HEK293 (cell line): ENCODE data around the gene NET1.

Experiments
- CTCF ChIA-PET: fragments of 350-600 bp; formaldehyde crosslinking; extraction: SDS; loops from one replicate; lab custom pipeline; 2021; ENCODE audit warnings: antibody characterized with exemption; lab: Yijun Ruan, JAX
- POLR2A ChIA-PET: fragments of 300-600 bp; formaldehyde crosslinking; extraction: SDS; loops from one replicate; lab custom pipeline; 2020; ENCODE audit warnings: antibody characterized with exemption, inconsistent platforms; lab: Yijun Ruan, JAX
- H3K27ac ChIP-seq: fragments of 200-500 bp; sonication (Bioruptor generic); 2 replicates; pipeline ENCODE4 v1.5.1; 2014; ENCODE audit warnings: low read depth, low read length, control low read depth, inconsistent platforms; ENCODE audit errors: extremely low read depth
- H3K36me3 ChIP-seq, 2 experiments: fragments of 200-500 bp in 1 of 2; sonication (Bioruptor generic) in 1 of 2; 1 replicate in 1 of 2; 2 replicates in 1 of 2; pipeline ENCODE4 v1.5.1; 2014 to 2017; ENCODE audit warnings: inconsistent platforms in 2 of 2, low read length in 2 of 2; ENCODE audit not compliant: control insufficient read depth in 2 of 2, insufficient read depth in 1 of 2
- H3K4me1 ChIP-seq: fragments of 200-500 bp; sonication (Bioruptor generic); 2 replicates; pipeline ENCODE4 v1.5.1; 2014; ENCODE audit warnings: mild to moderate bottlenecking, low read length, inconsistent platforms; ENCODE audit not compliant: control insufficient read depth, insufficient read depth
- H3K4me3 ChIP-seq: 2 replicates; pipeline ENCODE4 v1.5.1; 2011; ENCODE audit warnings: low read depth, mild to moderate bottlenecking, control low read depth, low read length, moderate library complexity
- H3K9me3 ChIP-seq: fragments of 200-500 bp; sonication (Bioruptor generic); 2 replicates; pipeline ENCODE4 v1.5.1; 2014; ENCODE audit warnings: low read depth, low read length, inconsistent platforms; ENCODE audit not compliant: control insufficient read depth, insufficient read depth
- GLIS1 ChIP-seq: fragments of 450-650 bp; formaldehyde crosslinking; IDR thresholded peaks from 2 replicates; pipeline ENCODE4 v1.5.1; 2016; ENCODE audit warnings: missing biosample characterization, missing genetic modification characterization
- HIC1 ChIP-seq: fragments of 450-650 bp; formaldehyde crosslinking; IDR thresholded peaks from 2 replicates; pipeline ENCODE4 v1.5.1; 2016; ENCODE audit warnings: missing biosample characterization, missing genetic modification characterization
- PRDM6 ChIP-seq: fragments of 450-650 bp; formaldehyde crosslinking; IDR thresholded peaks from 2 replicates; pipeline ENCODE4 v1.5.1; 2017; ENCODE audit warnings: missing biosample characterization, missing genetic modification characterization
- WT1 ChIP-seq: fragments of 450-650 bp; formaldehyde crosslinking; IDR thresholded peaks from 2 replicates; pipeline ENCODE4 v1.5.1; 2016; ENCODE audit warnings: missing biosample characterization, missing genetic modification characterization
- ZFP37 ChIP-seq: fragments of 450-650 bp; formaldehyde crosslinking; IDR thresholded peaks from 2 replicates; pipeline ENCODE4 v1.5.1; 2016; ENCODE audit warnings: missing biosample characterization, missing genetic modification characterization
- ZIC2 ChIP-seq: fragments of 450-650 bp; formaldehyde crosslinking; IDR thresholded peaks from 2 replicates; pipeline ENCODE4 v1.5.1; 2016; ENCODE audit warnings: missing biosample characterization, missing genetic modification characterization
- ZNF184 ChIP-seq: fragments of 450-650 bp; IDR thresholded peaks from 2 replicates; pipeline ENCODE4 v1.5.1; 2018; ENCODE audit warnings: missing biosample characterization, mild to moderate bottlenecking, missing genetic modification characterization
- ZNF324 ChIP-seq: fragments of 450-650 bp; formaldehyde crosslinking; IDR thresholded peaks from 2 replicates; pipeline ENCODE4 v1.5.1; 2016; ENCODE audit warnings: missing biosample characterization, missing genetic modification characterization
- ZNF350 ChIP-seq: fragments of 450-650 bp; formaldehyde crosslinking; IDR thresholded peaks from 2 replicates; pipeline ENCODE4 v1.5.0; 2017; ENCODE audit warnings: missing biosample characterization, mild to moderate bottlenecking, missing genetic modification characterization
- ZNF416 ChIP-seq: fragments of 450-650 bp; formaldehyde crosslinking; IDR thresholded peaks from 2 replicates; pipeline ENCODE4 v1.5.1; 2016; ENCODE audit warnings: missing biosample characterization, missing genetic modification characterization
- ZNF624 ChIP-seq: fragments of 450-650 bp; formaldehyde crosslinking; IDR thresholded peaks from 2 replicates; pipeline ENCODE4 v1.5.1; 2017; ENCODE audit warnings: missing biosample characterization, missing genetic modification characterization
- ZNF747 ChIP-seq: fragments of 450-650 bp; formaldehyde crosslinking; IDR thresholded peaks from 2 replicates; pipeline ENCODE4 v1.5.1; 2016; ENCODE audit warnings: missing biosample characterization, missing genetic modification characterization
- ZNF837 ChIP-seq: fragments of 450-650 bp; formaldehyde crosslinking; IDR thresholded peaks from 2 replicates; pipeline ENCODE4 v1.5.1; 2016; ENCODE audit warnings: missing biosample characterization, missing genetic modification characterization
- TF ChIP-seq, protein P1 (sequence below): fragments of 450-650 bp; formaldehyde crosslinking; IDR thresholded peaks from 2 replicates; pipeline ENCODE4 v1.5.1; 2016; ENCODE audit warnings: missing biosample characterization, missing genetic modification characterization, low read depth
- TF ChIP-seq, protein P2 (sequence below): fragments of 450-650 bp; formaldehyde crosslinking; IDR thresholded peaks from 2 replicates; pipeline ENCODE4 v1.5.1; 2016; ENCODE audit warnings: missing biosample characterization, missing genetic modification characterization

The NET1 gene

GRCh38 chr10:5442990-5443370 is 30.6 kb downstream of the NET1 start:
- TF ChIP-seq ZNF624 (tag by site-specific recombination) (no peak), GLIS1 (no peak), ZFP37 (tag by site-specific recombination) (no peak), ZIC2 (tag by site-specific recombination) (no peak), ZNF416 (tag by site-specific recombination) (no peak), ZNF184 (tag by site-specific recombination) (no peak)
- TF ChIP-seq, protein P1, sequence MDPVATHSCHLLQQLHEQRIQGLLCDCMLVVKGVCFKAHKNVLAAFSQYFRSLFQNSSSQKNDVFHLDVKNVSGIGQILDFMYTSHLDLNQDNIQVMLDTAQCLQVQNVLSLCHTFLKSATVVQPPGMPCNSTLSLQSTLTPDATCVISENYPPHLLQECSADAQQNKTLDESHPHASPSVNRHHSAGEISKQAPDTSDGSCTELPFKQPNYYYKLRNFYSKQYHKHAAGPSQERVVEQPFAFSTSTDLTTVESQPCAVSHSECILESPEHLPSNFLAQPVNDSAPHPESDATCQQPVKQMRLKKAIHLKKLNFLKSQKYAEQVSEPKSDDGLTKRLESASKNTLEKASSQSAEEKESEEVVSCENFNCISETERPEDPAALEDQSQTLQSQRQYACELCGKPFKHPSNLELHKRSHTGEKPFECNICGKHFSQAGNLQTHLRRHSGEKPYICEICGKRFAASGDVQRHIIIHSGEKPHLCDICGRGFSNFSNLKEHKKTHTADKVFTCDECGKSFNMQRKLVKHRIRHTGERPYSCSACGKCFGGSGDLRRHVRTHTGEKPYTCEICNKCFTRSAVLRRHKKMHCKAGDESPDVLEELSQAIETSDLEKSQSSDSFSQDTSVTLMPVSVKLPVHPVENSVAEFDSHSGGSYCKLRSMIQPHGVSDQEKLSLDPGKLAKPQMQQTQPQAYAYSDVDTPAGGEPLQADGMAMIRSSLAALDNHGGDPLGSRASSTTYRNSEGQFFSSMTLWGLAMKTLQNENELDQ, result no peak
- H3K36me3 ChIP-seq, result peaks cover 0 to 20% of the 10 kb centered on the region in 2 experiments; a peak in 2 of 3 replicates
- H3K27ac ChIP-seq, result no peak overlapping the region
- ChIA-PET POLR2A (no interaction called here), CTCF (interaction anchor here (0.7 to 12.8 kb wide), 11 partner anchors 9 to 634 kb away, joined by 3 to 207 read pairs (median 6); no protein-coding TSS in a partner anchor)
- no peak overlapping the region for H3K4me3 ChIP-seq
- peaks cover 16% of the 10 kb centered on the region; the same call in 1 of the 2 replicates for H3K4me1 ChIP-seq
- no peaks in the 10 kb centered on the region for H3K9me3 ChIP-seq

DNA sequence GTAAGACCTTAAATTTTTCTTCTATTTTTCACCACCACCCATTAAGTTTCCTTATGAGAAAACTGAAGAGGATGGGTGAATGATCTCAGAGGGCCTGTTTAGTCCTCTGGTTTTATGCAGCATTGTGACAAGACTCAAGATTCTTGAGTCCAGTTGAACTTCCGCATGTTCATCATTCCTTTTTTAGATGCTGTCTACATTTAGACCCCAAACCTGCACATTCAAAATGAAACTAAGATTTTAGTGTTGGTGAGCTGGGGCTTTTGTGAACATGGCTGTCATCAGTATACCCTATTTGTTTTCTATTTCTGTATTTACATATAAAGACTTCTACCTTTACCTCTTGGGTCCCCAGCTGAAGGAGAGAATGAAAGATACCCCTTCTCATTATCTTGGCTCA is 31.1 kb downstream of the NET1 start:
- peaks cover 18% of the 10 kb centered on the region; the same call in 1 of the 2 replicates for H3K4me1 ChIP-seq
- H3K4me3 ChIP-seq, result no peak overlapping the region
- POLR2A ChIA-PET, result interaction anchor here (0.5 kb wide), 1 partner anchor 193 kb away, joined by 4 read pairs; no protein-coding TSS in a partner anchor
- CTCF ChIA-PET, result interaction anchor here (0.6 to 12.8 kb wide), 10 partner anchors 10 to 635 kb away, joined by 3 to 207 read pairs (median 6); no protein-coding TSS in a partner anchor
- H3K9me3 ChIP-seq, result no peaks in the 10 kb centered on the region
- peaks cover 0 to 20% of the 10 kb centered on the region in 2 experiments; a peak in 1 of 3 replicates for H3K36me3 ChIP-seq
- no peak overlapping the region for H3K27ac ChIP-seq
- no peak for TF ChIP-seq ZNF350

- Histone ChIP-seq H3K4me3 (no peak overlapping the region), H3K4me1 (peaks cover 18% of the 10 kb centered on the region; the same call in 1 of the 2 replicates), H3K27ac (no peak overlapping the region), H3K9me3 (no peaks in the 10 kb centered on the region), H3K36me3 (peaks cover 0 to 10% of the 10 kb centered on the region in 2 experiments; a peak in 1 of 3 replicates)
- ChIA-PET POLR2A (no interaction called here), CTCF (interaction anchor here (0.7 to 12.8 kb wide), 7 partner anchors 10 to 630 kb away, joined by 3 to 207 read pairs (median 7); no protein-coding TSS in a partner anchor)
- 0 out of 2 replicates have a peak, but pooled peaks have one; percentile 10 for TF ChIP-seq PRDM6 (tag by site-specific recombination)
- TF ChIP-seq WT1 (tag by site-specific recombination), result peak; percentile 60
- TF ChIP-seq ZNF747 (tag by site-specific recombination), result no peak
These were observed 32.6 kb downstream of the NET1 start for GRCh38 chr10:5445006-5445405.

DNA sequence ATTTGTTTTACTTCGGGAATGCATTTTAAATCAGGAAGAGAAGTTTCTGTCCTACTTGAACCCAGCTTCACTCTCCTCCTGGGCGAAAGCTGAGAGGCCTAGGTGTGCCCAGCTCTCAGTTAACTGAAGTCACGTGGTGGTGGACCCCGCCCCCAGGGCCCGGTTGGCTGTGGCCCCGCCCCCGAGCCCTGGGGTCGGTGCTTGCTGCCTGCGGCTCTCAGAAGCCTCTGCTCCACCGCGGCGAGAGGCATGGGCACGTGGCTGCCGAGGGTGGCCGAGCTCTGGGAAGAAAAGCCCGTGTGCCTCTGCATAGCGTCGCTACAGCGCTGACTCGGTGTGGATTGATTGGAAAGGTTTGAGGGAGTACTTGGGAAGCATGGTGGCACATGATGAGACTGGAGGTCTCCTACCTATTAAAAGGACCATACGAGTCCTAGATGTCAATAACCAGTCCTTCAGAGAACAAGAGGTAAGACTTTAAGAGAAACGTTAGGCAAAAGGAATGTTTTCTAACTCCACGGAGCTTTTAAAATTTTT is 34.1 kb downstream of the NET1 start:
- Histone ChIP-seq H3K9me3 (no peaks in the 10 kb centered on the region), H3K4me1 (peaks cover 18% of the 10 kb centered on the region; the same call in 1 of the 2 replicates), H3K36me3 (peaks cover 0 to 7% of the 10 kb centered on the region in 2 experiments; a peak in 1 of 3 replicates), H3K4me3 (peak overlapping the region; percentile 42), H3K27ac (peak overlapping the region; percentile 11; the same call in 1 of the 2 replicates)
- ChIA-PET POLR2A (interaction anchor here (0.6 to 2.1 kb wide), 26 partner anchors 8 to 443 kb away, joined by 3 to 12 read pairs (median 3); partner anchors contain the start of genes ANKRD16, FBH1, NET1 and TASOR2), CTCF (interaction anchor here (0.6 to 12.8 kb wide), 5 partner anchors 12 to 183 kb away, joined by 3 to 207 read pairs (median 3); no protein-coding TSS in a partner anchor)
- TF ChIP-seq ZNF624 (tag by site-specific recombination), result no peak
- no peak for TF ChIP-seq ZNF837 (tag by site-specific recombination)
- no peak for TF ChIP-seq ZNF324 (tag by site-specific recombination)
- TF ChIP-seq HIC1, result no peak
- TF ChIP-seq, protein P2, sequence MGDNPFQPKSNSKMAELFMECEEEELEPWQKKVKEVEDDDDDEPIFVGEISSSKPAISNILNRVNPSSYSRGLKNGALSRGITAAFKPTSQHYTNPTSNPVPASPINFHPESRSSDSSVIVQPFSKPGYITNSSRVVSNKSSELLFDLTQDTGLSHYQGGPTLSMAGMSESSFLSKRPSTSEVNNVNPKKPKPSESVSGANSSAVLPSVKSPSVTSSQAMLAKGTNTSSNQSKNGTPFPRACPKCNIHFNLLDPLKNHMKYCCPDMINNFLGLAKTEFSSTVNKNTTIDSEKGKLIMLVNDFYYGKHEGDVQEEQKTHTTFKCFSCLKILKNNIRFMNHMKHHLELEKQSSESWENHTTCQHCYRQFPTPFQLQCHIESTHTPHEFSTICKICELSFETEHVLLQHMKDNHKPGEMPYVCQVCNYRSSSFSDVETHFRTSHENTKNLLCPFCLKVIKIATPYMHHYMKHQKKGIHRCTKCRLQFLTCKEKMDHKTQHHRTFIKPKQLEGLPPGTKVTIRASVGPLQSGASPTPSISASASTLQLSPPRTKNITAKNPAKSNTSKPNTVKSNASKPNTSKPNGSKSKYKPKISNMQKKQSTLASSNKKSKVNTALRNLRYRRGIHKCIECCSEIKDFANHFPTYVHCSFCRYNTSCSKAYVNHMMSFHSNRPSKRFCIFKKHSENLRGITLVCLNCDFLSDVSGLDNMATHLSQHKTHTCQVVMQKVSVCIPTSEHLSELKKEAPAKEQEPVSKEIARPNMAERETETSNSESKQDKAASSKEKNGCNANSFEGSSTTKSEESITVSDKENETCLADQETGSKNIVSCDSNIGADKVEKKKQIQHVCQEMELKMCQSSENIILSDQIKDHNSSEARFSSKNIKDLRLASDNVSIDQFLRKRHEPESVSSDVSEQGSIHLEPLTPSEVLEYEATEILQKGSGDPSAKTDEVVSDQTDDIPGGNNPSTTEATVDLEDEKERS (tag by site-specific recombination), result no peak
